ENCODE measurements around the gene SUSD5.
"Not testable (repeated sequence)": the region's sequence is repeated elsewhere in the genome, so short reads cannot be mapped to it uniquely, and the experiment has no call there.

Gene SUSD5

GRCh38 chr3:33194303-33194702 lies 24.3 kb downstream of the SUSD5 start:
- DNase-seq (ENCODE audit: low read depth): no peak

- no peak for DNase-seq (ENCODE audit: low read depth)
Observed at GRCh38 chr3:33187368-33187634, 31.3 kb downstream of the SUSD5 start.

GRCh38 chr3:33186524-33187367 lies 31.9 kb downstream of the SUSD5 start:
- peak; percentile 9 for DNase-seq (ENCODE audit: low read depth)

GRCh38 chr3:33184863-33185262 lies 33.7 kb downstream of the SUSD5 start:
- DNase-seq (ENCODE audit: low read depth): no peak

- DNase-seq (ENCODE audit: low read depth): not testable (repeated sequence)
Observed at GRCh38 chr3:33181641-33182040, 37.0 kb downstream of the SUSD5 start.

GRCh38 chr3:33181229-33181628 lies 37.4 kb downstream of the SUSD5 start:
- no peak for DNase-seq (ENCODE audit: low read depth)

- no peak for DNase-seq (ENCODE audit: low read depth)
Observed at GRCh38 chr3:33179132-33179531, 39.5 kb downstream of the SUSD5 start.

- no peak for DNase-seq (ENCODE audit: low read depth)
Observed at GRCh38 chr3:33174711-33175414, 43.7 kb downstream of the SUSD5 start.

GRCh38 chr3:33174095-33174494 lies 44.5 kb downstream of the SUSD5 start:
- no peak for DNase-seq (ENCODE audit: low read depth)

- DNase-seq (ENCODE audit: low read depth): no peak
Observed at GRCh38 chr3:33173672-33174071, 44.9 kb downstream of the SUSD5 start.

- DNase-seq (ENCODE audit: low read depth): no peak
Observed at GRCh38 chr3:33173103-33173502, 45.5 kb downstream of the SUSD5 start.

- no peak for DNase-seq (ENCODE audit: low read depth)
Observed at GRCh38 chr3:33171580-33171979, 47.0 kb downstream of the SUSD5 start.

GRCh38 chr3:33170531-33170930 lies 48.1 kb downstream of the SUSD5 start:
- no peak for DNase-seq (ENCODE audit: low read depth)

- no peak for DNase-seq (ENCODE audit: low read depth)
Observed at GRCh38 chr3:33167716-33168336, 50.8 kb downstream of the SUSD5 start.

GRCh38 chr3:33167284-33167683 lies 51.3 kb downstream of the SUSD5 start:
- DNase-seq (ENCODE audit: low read depth): no peak

- no peak for DNase-seq (ENCODE audit: low read depth)
Observed at GRCh38 chr3:33166095-33166494, 52.5 kb downstream of the SUSD5 start.

GRCh38 chr3:33165372-33165771 lies 53.2 kb downstream of the SUSD5 start:
- no peak for DNase-seq (ENCODE audit: low read depth)

- not testable (repeated sequence) for DNase-seq (ENCODE audit: low read depth)
Observed at GRCh38 chr3:33162621-33163020, 56.0 kb downstream of the SUSD5 start.

GRCh38 chr3:33159981-33160380 lies 58.6 kb downstream of the SUSD5 start:
- DNase-seq (ENCODE audit: low read depth): no peak

GRCh38 chr3:33159234-33159633 lies 59.4 kb downstream of the SUSD5 start:
- no peak for DNase-seq (ENCODE audit: low read depth)

- no peak for DNase-seq (ENCODE audit: low read depth)
Observed at GRCh38 chr3:33155301-33155700, 63.3 kb downstream of the SUSD5 start.

GRCh38 chr3:33153782-33154181 lies 64.8 kb downstream of the SUSD5 start:
- no peak for DNase-seq (ENCODE audit: low read depth)
